ENCODE measurements around the gene SARDH. TPM values are rescaled to one million over a fixed set of nuclear protein-coding genes. Genes with fewer than 3 reads are reported as not detected.
"Not testable (repeated sequence)": the region's sequence is repeated elsewhere in the genome, so short reads cannot be mapped to it uniquely, and the experiment has no call there.

SARDH gene
- total RNA-seq, 2 donors from 2014 or later, result 2.7 to 2.8 TPM

GRCh38 chr9:133754187-133754586, 16.0 kb upstream of the SARDH start:
- H3K36me3 Mint-ChIP-seq (ENCODE audit: low read depth), result no peaks in the 10 kb centered on the region
- H3K27ac Mint-ChIP-seq, result no peak overlapping the region
- H3K4me1 Mint-ChIP-seq, result no peaks in the 10 kb centered on the region
- no peak for ATAC-seq (replicated peaks)
- H3K4me3 Mint-ChIP-seq, result no peak overlapping the region
- H3K27me3 Mint-ChIP-seq, result peaks cover 36% of the 10 kb centered on the region
- H3K9me3 Mint-ChIP-seq, result no peaks in the 10 kb centered on the region

GRCh38 chr9:133752739-133753446, 14.7 kb upstream of the SARDH start:
- Mint-ChIP-seq H3K9me3 (no peaks in the 10 kb centered on the region), H3K4me3 (no peak overlapping the region)

GRCh38 chr9:133750982-133751649, 13.0 kb upstream of the SARDH start:
- no peak overlapping the region for H3K4me3 Mint-ChIP-seq
- no peaks in the 10 kb centered on the region for H3K9me3 Mint-ChIP-seq
- H3K36me3 Mint-ChIP-seq (ENCODE audit: low read depth), result no peaks in the 10 kb centered on the region
- no peak overlapping the region for H3K27ac Mint-ChIP-seq
- ATAC-seq (replicated peaks), result no peak
- H3K27me3 Mint-ChIP-seq, result peaks cover 51% of the 10 kb centered on the region
- H3K4me1 Mint-ChIP-seq, result no peaks in the 10 kb centered on the region

More at GRCh38 chr9:133752739-133753446, 14.7 kb upstream of the SARDH start:
- no peak for ATAC-seq (replicated peaks)
- Mint-ChIP-seq H3K4me1 (no peaks in the 10 kb centered on the region), H3K36me3 (ENCODE audit: low read depth) (no peaks in the 10 kb centered on the region), H3K27me3 (peaks cover 44% of the 10 kb centered on the region), H3K27ac (no peak overlapping the region)

GRCh38 chr9:133747309-133747708, 9.2 kb upstream of the SARDH start:
- no peaks in the 10 kb centered on the region for H3K9me3 Mint-ChIP-seq
- H3K36me3 Mint-ChIP-seq (ENCODE audit: low read depth), result no peaks in the 10 kb centered on the region
- H3K27ac Mint-ChIP-seq, result no peak overlapping the region
- H3K4me1 Mint-ChIP-seq, result no peaks in the 10 kb centered on the region
- ATAC-seq (replicated peaks), result no peak
- peaks cover 40% of the 10 kb centered on the region for H3K27me3 Mint-ChIP-seq
- no peak overlapping the region for H3K4me3 Mint-ChIP-seq

- not testable (repeated sequence) for H3K27ac Mint-ChIP-seq; ATAC-seq (replicated peaks); H3K36me3 Mint-ChIP-seq (ENCODE audit: low read depth); H3K4me3 Mint-ChIP-seq; H3K4me1 Mint-ChIP-seq; H3K9me3 Mint-ChIP-seq
- peaks cover 24% of the 10 kb centered on the region for H3K27me3 Mint-ChIP-seq
Observed at GRCh38 chr9:133744528-133744927, 6.4 kb upstream of the SARDH start.

GRCh38 chr9:133742849-133743444, 4.8 kb upstream of the SARDH start:
- Mint-ChIP-seq H3K9me3 (no peaks in the 10 kb centered on the region), H3K27ac (no peak overlapping the region), H3K27me3 (peaks cover 15% of the 10 kb centered on the region), H3K4me1 (no peaks in the 10 kb centered on the region), H3K4me3 (no peak overlapping the region), H3K36me3 (ENCODE audit: low read depth) (no peaks in the 10 kb centered on the region)
- ATAC-seq (replicated peaks), result peak; percentile 66

- Mint-ChIP-seq H3K27ac (no peak overlapping the region), H3K4me1 (no peaks in the 10 kb centered on the region), H3K27me3 (peaks cover 11% of the 10 kb centered on the region), H3K4me3 (no peak overlapping the region), H3K9me3 (no peaks in the 10 kb centered on the region), H3K36me3 (ENCODE audit: low read depth) (no peaks in the 10 kb centered on the region)
- ATAC-seq (replicated peaks), result no peak
Observed at GRCh38 chr9:133742251-133742650, 4.1 kb upstream of the SARDH start.

GRCh38 chr9:133741716-133742115, 3.6 kb upstream of the SARDH start:
- ATAC-seq (replicated peaks), result no peak
- Mint-ChIP-seq H3K36me3 (ENCODE audit: low read depth) (no peaks in the 10 kb centered on the region), H3K4me1 (no peaks in the 10 kb centered on the region), H3K27me3 (peaks cover 8% of the 10 kb centered on the region), H3K9me3 (no peaks in the 10 kb centered on the region), H3K27ac (no peak overlapping the region), H3K4me3 (no peak overlapping the region)

GRCh38 chr9:133740911-133741310, 2.8 kb upstream of the SARDH start:
- no peak overlapping the region for H3K4me3 Mint-ChIP-seq
- no peaks in the 10 kb centered on the region for H3K9me3 Mint-ChIP-seq
- no peak for ATAC-seq (replicated peaks)
- H3K27me3 Mint-ChIP-seq, result peaks cover 8% of the 10 kb centered on the region
- H3K27ac Mint-ChIP-seq, result no peak overlapping the region
- H3K36me3 Mint-ChIP-seq (ENCODE audit: low read depth), result no peaks in the 10 kb centered on the region
- H3K4me1 Mint-ChIP-seq, result no peaks in the 10 kb centered on the region

- Mint-ChIP-seq H3K27me3 (peaks cover 4% of the 10 kb centered on the region), H3K36me3 (ENCODE audit: low read depth) (no peaks in the 10 kb centered on the region), H3K27ac (no peak overlapping the region), H3K4me3 (no peak overlapping the region), H3K9me3 (no peaks in the 10 kb centered on the region), H3K4me1 (no peaks in the 10 kb centered on the region)
- ATAC-seq (replicated peaks), result no peak
Observed at GRCh38 chr9:133739408-133740280, 1.5 kb upstream of the SARDH start.

GRCh38 chr9:133738640-133739225, 581 bp upstream of the SARDH start:
- no peaks in the 10 kb centered on the region for H3K4me1 Mint-ChIP-seq
- no peaks in the 10 kb centered on the region for H3K9me3 Mint-ChIP-seq
- no peaks in the 10 kb centered on the region for H3K36me3 Mint-ChIP-seq (ENCODE audit: low read depth)
- no peak overlapping the region for H3K27ac Mint-ChIP-seq
- peak overlapping the region; percentile 55 for H3K4me3 Mint-ChIP-seq
- no peak for ATAC-seq (replicated peaks)
- no peaks in the 10 kb centered on the region for H3K27me3 Mint-ChIP-seq

- Mint-ChIP-seq H3K4me3 (no peak overlapping the region), H3K36me3 (ENCODE audit: low read depth) (no peaks in the 10 kb centered on the region), H3K27me3 (no peaks in the 10 kb centered on the region)
Observed at GRCh38 chr9:133737071-133737773, 930 bp downstream of the SARDH start.

GRCh38 chr9:133735931-133736330, 2.2 kb downstream of the SARDH start:
- ATAC-seq (replicated peaks), result no peak
- H3K27me3 Mint-ChIP-seq, result no peaks in the 10 kb centered on the region
- H3K4me1 Mint-ChIP-seq, result no peaks in the 10 kb centered on the region
- no peaks in the 10 kb centered on the region for H3K36me3 Mint-ChIP-seq (ENCODE audit: low read depth)
- H3K27ac Mint-ChIP-seq, result no peak overlapping the region
- H3K4me3 Mint-ChIP-seq, result no peak overlapping the region
- no peaks in the 10 kb centered on the region for H3K9me3 Mint-ChIP-seq

More at GRCh38 chr9:133737071-133737773, 930 bp downstream of the SARDH start:
- no peak for ATAC-seq (replicated peaks)
- H3K27ac Mint-ChIP-seq, result no peak overlapping the region
- no peaks in the 10 kb centered on the region for H3K9me3 Mint-ChIP-seq
- H3K4me1 Mint-ChIP-seq, result no peaks in the 10 kb centered on the region

- Mint-ChIP-seq H3K36me3 (ENCODE audit: low read depth) (no peaks in the 10 kb centered on the region), H3K27me3 (no peaks in the 10 kb centered on the region), H3K4me3 (no peak overlapping the region), H3K27ac (no peak overlapping the region), H3K4me1 (no peaks in the 10 kb centered on the region), H3K9me3 (no peaks in the 10 kb centered on the region)
- ATAC-seq (replicated peaks), result no peak
Observed at GRCh38 chr9:133735415-133735775, 2.8 kb downstream of the SARDH start.
